ENCODE data around the gene GMEB2.

GRCh38 chr20:63664143-63664851 lies 37.4 kb upstream of the GMEB2 start:
- TF ChIP-seq POLR2AphosphoS5 (IDR thresholded peaks at IDR 0.05; ENCODE audit: borderline replicate concordance, low read depth, low read length) (no peak), FOXP2 (optimal IDR thresholded peaks at IDR 0.05; ENCODE audit: control extremely low read depth, extremely low read length, insufficient read depth) (no peak)

All from SK-N-MC (cell line).